ENCODE results near the gene CBFA2T3.

DNA sequence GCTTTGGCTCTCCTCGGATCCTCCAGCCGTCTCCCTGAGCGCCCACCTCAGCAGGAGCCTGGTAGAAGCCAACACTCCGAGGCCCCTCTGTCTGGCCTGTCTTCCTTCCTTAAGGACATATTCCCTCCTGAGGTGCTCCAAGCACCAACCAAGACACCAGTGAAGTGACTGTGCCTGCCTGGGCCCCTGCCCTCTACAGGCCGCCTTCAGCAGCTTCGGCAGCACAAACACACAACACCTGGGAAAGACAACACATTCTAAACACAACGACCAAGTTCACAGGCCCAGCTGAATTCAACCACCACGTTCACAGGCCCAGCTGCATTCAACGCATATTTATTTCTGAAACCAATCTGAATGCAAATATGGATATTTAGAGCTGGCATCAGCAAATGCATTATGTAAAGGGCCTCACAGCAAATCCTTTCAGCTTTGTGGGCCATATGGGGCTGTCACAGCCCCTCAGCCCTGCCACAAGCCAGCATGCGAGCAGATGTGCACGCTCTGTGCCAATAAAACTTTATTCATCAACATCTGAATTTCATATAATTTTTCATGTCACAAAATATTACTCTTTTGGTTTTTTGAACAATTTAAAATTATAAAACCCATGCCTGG, 132.5 kb downstream of the CBFA2T3 start:
- TF ChIP-seq, protein P1, sequence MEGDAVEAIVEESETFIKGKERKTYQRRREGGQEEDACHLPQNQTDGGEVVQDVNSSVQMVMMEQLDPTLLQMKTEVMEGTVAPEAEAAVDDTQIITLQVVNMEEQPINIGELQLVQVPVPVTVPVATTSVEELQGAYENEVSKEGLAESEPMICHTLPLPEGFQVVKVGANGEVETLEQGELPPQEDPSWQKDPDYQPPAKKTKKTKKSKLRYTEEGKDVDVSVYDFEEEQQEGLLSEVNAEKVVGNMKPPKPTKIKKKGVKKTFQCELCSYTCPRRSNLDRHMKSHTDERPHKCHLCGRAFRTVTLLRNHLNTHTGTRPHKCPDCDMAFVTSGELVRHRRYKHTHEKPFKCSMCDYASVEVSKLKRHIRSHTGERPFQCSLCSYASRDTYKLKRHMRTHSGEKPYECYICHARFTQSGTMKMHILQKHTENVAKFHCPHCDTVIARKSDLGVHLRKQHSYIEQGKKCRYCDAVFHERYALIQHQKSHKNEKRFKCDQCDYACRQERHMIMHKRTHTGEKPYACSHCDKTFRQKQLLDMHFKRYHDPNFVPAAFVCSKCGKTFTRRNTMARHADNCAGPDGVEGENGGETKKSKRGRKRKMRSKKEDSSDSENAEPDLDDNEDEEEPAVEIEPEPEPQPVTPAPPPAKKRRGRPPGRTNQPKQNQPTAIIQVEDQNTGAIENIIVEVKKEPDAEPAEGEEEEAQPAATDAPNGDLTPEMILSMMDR (IDR thresholded peaks at IDR 0.05; ENCODE audit: low read depth, low read length), result no peak
- no peak for TF ChIP-seq EZH2phosphoT487 (IDR thresholded peaks at IDR 0.05; ENCODE audit: low read depth)
